GM18517 (cell line): ENCODE data around the gene SLC25A13.
"Not testable (repeated sequence)": the region's sequence is repeated elsewhere in the genome, so short reads cannot be mapped to it uniquely, and the experiment has no call there.

Source experiments
- ATAC-seq: cut with Tn5 transposase; IDR thresholded peaks from one replicate; pipeline ENCODE4 v1.9.1; 2021; ENCODE audit warnings: mild to moderate bottlenecking, moderate library complexity; ENCODE audit not compliant: unreplicated experiment

The SLC25A13 gene

GRCh38 chr7:96321658-96322372, at the start of gene SLC25A13:
Gene SLC25A13 (minus strand): TSS chr7:96322098. CDS start chr7:96321956, 142 bp downstream.
- ATAC-seq, result peak; percentile 62

DNA sequence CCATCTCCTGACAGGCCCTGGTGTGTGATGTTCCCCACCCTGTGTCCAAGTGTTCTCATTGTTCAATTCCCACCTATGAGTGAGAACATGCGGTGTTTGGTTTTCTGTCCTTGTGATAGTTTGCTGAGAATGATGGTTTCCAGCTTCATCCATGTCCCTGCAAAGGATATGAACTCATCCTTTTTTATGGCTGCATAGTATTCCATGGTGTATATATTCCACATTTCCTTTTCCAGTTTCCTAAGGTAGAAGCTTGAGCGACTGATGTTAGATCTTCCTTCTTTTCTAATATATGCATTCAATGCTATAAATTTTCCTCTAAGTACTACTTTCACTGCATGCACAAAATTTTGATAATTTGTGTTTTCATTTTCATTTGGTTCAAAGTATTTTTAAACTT, 44.0 kb upstream of the SLC25A13 start:
- ATAC-seq, result not testable (repeated sequence)

DNA sequence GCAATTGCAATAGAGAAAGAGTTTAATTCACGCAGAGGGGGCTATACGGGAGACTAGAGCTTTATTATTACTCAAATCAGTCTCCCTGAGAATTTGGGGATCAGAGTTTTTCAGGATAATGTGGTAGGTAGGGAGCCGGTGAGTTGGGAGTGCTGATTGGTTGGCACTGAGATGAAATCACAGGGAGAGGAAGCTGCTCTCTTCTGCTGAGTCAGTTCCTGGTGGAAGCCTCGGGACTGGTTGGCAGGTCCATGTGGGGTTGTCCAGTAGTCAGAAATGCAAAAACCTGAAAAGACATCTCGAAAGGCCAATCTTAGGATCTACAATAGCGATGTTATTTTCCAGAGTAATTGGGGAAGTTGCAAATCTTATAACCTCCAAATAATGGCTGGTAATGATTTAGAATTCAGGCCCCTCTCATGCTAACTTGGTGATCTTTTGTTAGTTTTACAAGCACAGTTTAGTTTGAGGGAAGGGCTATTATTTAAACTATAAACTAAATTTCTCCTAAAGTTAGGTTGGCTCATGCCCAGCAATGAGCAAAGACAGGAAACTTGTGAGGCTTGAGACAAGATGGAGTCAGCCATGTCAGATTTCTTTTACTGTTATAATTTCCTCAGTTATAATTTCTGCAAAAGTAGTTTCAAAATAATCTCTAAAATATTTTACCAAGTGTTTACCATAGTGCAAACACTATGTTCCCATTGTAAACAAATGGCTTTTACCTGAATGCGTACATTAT, 39.4 kb upstream of the SLC25A13 start:
- ATAC-seq, result no peak

- ATAC-seq, result no peak
Observed at GRCh38 chr7:96359876-96360275, 38.0 kb upstream of the SLC25A13 start.

DNA sequence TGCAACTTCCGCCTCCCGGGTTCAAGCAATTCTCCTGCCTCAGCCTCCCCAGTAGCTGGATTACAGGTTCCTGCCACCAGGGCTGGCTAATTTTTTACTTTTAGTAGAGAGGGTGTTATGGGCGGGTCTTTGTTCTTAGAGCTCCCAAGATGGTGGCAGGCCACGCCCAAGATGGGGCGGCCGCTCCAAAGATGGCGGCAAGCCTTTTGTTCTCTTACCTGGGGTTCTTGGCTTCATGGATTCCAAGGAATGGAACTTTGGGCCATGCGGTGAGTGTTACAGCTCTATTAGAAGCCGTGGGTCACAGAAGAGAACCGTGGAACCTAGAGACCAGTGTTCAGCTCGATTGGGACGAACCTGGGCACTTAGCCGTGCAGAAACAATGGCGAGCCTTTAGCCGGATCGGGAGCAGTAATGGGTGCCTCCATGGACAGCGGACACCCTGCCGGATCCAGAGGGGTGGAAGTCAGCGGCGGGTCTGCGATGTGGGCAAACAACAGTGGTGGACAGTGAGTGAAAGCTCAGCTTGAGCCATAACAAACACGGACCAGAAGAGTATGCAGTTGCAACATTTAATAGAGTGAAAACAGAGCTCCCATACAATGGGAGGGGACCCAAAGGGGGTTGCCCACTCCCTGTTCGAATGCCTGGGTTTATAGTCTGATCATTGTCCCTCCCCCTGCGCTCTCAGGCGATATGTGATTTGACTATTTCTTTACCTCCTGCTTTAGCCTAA, 36.5 kb upstream of the SLC25A13 start:
- not testable (repeated sequence) for ATAC-seq

DNA sequence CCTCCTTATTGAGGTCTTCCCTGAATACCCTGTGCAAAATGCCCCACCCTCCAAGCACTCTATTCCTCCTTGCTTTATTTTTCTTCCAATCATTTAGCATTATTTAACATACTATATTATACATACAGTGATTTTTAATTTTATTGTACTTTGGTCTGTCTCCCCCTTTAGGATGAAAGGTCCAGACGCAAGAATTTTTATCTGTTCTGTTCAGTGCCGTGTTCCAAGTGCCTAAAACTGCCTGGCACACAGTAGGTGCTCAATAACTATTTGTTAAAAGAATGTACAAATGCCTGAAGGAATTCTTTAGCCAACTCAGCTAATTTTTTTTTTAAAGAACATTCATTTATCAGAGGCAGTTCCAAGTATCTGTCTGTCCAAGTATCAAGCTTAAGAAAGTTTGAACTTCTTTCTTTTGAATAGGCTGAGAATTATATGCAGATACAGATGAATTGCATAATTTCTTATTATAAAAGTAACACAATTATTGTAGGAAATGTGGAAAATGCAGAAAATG, 34.1 kb upstream of the SLC25A13 start:
- ATAC-seq, result no peak

- no peak for ATAC-seq
Observed at GRCh38 chr7:96354881-96355280, 33.0 kb upstream of the SLC25A13 start.

DNA sequence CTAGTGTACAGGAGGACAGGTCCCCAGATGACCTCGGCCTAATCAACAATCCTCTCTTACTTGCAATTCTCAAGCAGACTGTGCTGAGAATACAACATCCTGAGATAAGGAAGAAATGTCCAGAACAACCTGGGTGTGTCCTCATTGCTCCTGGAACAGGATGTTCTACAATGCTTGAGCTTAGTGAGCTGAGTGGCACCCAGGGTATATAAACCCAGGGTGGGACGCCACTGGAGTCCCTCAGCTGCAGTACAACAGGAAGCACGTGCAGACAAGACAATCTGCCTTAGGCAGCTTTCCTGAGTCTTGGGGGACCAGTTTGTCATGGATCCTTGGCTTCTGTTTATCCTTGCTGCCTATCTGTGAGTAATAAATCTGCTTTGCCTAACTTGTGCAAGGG, 27.7 kb upstream of the SLC25A13 start:
- no peak for ATAC-seq

DNA sequence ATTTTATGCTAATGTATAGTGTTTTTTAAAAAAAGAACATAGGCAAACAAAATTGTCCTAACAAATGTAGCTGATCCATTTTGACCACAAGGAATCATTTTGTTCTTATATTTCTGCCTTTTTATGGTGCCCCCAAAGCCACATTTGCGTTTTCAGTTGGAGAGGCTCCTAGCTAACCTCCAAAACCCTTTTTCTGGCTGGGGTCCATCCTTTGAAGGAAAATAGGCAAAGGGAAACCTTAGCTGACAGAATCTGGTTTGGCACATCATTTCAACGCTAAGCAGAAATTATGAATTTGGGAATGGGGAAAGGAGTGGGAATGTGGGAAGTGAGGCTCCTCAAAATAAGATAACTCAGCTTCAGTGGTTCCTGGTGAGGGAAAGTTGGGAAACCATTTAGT, 25.6 kb upstream of the SLC25A13 start:
- ATAC-seq, result no peak

- no peak for ATAC-seq
Observed at GRCh38 chr7:96346293-96346953, 24.5 kb upstream of the SLC25A13 start.

- no peak for ATAC-seq
Observed at GRCh38 chr7:96344236-96344635, 22.3 kb upstream of the SLC25A13 start.

DNA sequence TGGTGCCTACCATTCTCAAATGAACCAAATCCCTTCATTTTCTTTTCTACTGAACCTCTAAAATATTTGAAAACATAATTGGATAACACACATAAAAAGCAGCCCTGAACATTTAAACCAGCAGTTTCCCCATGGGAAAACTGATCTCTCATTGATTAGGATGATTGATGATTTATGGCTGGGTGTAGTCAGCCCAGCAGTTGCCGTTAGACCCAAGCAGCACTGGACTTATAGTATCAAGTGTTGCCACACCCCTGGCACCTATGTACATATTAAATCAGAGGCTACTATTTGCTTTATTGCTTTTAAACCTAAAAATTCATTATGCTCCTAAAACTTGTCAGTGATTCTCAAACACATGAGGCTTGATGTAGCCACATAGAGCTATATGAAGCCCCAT, 20.2 kb upstream of the SLC25A13 start:
- ATAC-seq, result no peak

DNA sequence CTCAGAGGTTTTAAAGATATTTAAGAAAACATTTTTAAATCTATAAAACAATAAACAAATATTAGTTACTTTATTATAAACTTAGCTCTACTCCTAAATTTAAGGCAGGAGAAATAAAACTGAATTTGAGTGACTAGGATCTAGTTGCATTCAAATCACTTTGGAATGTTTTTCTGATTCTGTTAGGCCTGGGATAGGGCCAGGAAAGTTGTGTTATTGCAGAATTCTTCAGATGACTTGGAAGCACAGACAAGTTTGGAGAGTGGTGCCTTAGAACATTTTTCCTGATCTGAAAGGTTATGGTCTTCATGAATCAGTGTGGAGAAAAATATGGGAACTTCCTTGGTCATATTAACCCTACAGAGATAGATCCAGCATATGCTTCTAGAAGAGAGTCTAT, 15.6 kb upstream of the SLC25A13 start:
- no peak for ATAC-seq

DNA sequence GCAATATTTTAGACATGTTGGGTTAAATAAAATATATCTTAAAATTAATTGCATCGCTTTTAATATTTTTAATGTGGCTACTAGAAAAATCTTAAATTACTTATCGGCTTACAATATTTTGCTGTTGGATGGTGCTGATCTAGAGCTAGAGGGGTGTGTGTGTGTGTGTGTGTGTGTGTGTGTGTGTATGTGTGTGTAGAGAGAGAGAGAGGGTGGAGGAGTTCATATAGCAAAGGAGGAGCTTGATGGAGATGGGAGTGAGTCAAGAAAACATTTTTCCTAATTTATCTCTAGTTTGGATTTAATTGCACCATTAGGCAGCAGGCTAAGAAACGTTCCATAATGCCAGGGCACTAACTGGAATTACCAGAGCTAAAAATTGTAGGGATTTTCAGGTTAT, 10.4 kb upstream of the SLC25A13 start:
- no peak for ATAC-seq

GRCh38 chr7:96331775-96332174, 9.9 kb upstream of the SLC25A13 start:
- no peak for ATAC-seq

GRCh38 chr7:96331233-96331632, 9.3 kb upstream of the SLC25A13 start:
- ATAC-seq, result no peak

GRCh38 chr7:96330193-96330592, 8.3 kb upstream of the SLC25A13 start:
- no peak for ATAC-seq

- ATAC-seq, result no peak
Observed at GRCh38 chr7:96329241-96329640, 7.3 kb upstream of the SLC25A13 start.

- no peak for ATAC-seq
Observed at GRCh38 chr7:96328016-96328415, 6.1 kb upstream of the SLC25A13 start.

- ATAC-seq, result no peak
Observed at GRCh38 chr7:96327429-96327828, 5.5 kb upstream of the SLC25A13 start.

GRCh38 chr7:96326752-96327151, 4.9 kb upstream of the SLC25A13 start:
- not testable (repeated sequence) for ATAC-seq
